HFF-Myc (cell line): ENCODE data around the gene CLN5.

Source experiments
- DNase-seq: peaks from one replicate; pipeline ENCODE4 v3.0.0-alpha.2; 2011; ENCODE audit warnings: low read depth; ENCODE audit errors: extremely low read depth
- H3K4me3 ChIP-seq: replicated peaks from 2 replicates; pipeline ENCODE4 v1.5.1; 2011; ENCODE audit warnings: low read depth, mild to moderate bottlenecking, control low read depth, low read length
- CTCF ChIP-seq: IDR thresholded peaks from 2 replicates; pipeline ENCODE4 v1.5.1; 2012; ENCODE audit warnings: mild to moderate bottlenecking, low read depth, low read length, control low read depth; ENCODE audit errors: missing control alignments

CLN5 gene

DNA sequence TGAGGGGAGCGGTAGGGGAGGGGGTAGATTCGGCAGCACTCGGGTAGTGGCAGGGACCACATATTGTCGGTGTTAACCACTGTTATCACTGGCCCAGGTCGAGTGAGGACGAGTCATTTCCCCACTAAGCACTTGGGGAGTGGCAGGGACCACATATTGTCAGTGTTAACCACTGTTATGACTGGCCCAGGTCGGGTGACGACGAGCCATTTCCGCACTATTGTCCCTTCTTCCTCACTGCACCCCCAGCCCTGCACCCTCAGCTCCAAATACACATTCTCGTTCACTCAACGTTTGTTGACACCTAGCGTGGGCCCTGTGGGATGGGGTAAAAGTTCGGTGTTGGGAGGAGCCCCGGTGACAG is 467 bp upstream of the CLN5 start:
- DNase-seq: no peak
- no peak for TF ChIP-seq CTCF
- H3K4me3 ChIP-seq: peak overlapping the region; percentile 66

DNA sequence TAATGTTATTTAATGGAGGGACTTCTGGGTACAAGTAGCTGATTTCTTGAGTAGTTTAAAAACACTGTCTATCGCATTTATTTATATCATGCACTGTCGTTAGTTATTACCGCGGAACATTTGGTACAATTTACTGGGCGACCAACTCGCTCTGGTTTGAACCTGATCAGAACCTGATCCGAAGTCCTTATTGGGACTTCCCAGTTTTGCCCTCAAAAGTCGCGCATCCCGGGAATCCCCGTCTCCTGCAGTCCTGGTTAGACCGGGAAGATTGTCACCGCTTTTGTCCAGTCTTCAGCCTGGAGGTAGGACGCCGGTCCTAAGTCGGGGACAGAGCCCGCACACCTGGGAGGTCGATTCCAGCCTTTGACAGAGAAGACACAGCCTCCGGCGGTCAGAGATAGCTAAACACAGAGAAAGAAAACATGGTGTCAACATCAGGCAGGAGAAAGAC is 694 bp downstream of the CLN5 start:
- H3K4me3 ChIP-seq: peak overlapping the region; percentile 66
- no peak for TF ChIP-seq CTCF
- no peak for DNase-seq

GRCh38 chr13:76993021-76993420 is 1.1 kb downstream of the CLN5 start:
- TF ChIP-seq CTCF: no peak
- DNase-seq: no peak
- peak overlapping the region; percentile 66 for H3K4me3 ChIP-seq

DNA sequence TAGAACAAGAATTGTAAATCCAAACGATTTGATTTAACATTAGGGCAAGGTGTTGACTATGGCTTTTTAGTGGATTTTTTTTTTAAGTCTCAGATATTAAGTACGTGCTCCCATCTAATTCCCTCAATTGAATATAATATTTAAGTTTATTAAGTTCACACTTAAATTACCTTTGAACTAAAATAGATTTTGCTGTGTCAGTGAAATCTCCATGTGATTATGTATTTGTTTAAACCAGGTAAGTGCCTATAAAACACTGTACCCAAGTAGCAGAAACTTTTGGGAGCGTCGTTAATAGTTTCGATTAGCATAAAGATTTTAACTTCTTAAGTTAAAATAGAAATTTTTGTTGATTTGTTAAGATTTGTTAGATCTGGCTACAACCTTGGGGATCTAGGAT is 1.6 kb downstream of the CLN5 start:
- no peak overlapping the region; the same call in 1 of the 2 replicates for H3K4me3 ChIP-seq
- DNase-seq: no peak
- no peak for TF ChIP-seq CTCF

- H3K4me3 ChIP-seq: no peak overlapping the region
- DNase-seq: no peak
- no peak for TF ChIP-seq CTCF
These were observed 2.4 kb downstream of the CLN5 start for GRCh38 chr13:76994281-76994680.

- peak; percentile 24 for DNase-seq
- H3K4me3 ChIP-seq: no peak overlapping the region
- TF ChIP-seq CTCF: no peak
These were observed 8.6 kb downstream of the CLN5 start for GRCh38 chr13:77000475-77000874.

DNA sequence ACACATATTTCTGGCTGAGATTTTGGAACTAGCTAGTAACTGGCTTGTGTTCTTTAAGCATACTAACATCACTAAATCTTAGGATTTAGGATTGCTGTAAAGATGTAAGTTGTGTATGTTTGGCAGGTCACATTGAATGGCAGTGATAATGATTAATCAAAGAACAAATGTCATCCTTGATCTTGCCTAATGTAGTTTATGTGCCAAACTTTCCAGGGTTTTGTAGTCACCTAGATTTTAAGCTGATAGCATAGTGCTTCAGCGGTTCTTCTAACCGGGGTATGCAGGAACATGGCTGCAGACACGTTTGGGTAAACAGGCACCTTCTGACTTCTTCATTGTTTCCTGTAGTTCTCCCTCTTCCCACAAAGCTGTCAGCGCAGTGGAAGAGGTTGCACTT is 9.7 kb downstream of the CLN5 start:
- no peak overlapping the region for H3K4me3 ChIP-seq
- DNase-seq: no peak
- TF ChIP-seq CTCF: no peak
